Measurements from ENCODE around the gene CCL13. TPM values are rescaled to one million over a fixed set of nuclear protein-coding genes. Genes with fewer than 3 reads are reported as not detected.

CCL13 gene
- total and polyA plus RNA-seq, 10 of the 15 experiments (the other 5 are each of a cell fraction or from before 2014, with no cell fraction given): not detected

GRCh38 chr17:34378664-34379101, 22.4 kb downstream of the CCL13 start (continued):
- TF ChIP-seq BMI1 (IDR thresholded peaks at IDR 0.05; ENCODE audit: borderline replicate concordance) (peak; percentile 64; the same call in 1 of the 2 replicates), USF2 (IDR thresholded peaks at IDR 0.05; ENCODE audit: borderline replicate concordance, low read depth, low read length) (no peak), ZNF207 (IDR thresholded peaks at IDR 0.05; ENCODE audit: borderline replicate concordance) (no peak), ESRRA (IDR thresholded peaks at IDR 0.05; ENCODE audit: low read length) (no peak), ZNF274 (IDR thresholded peaks at IDR 0.05; ENCODE audit: insufficient read depth, insufficient read length) (no peak), ZNF24 (IDR thresholded peaks at IDR 0.05) (no peak), IKZF2 (IDR thresholded peaks at IDR 0.05) (peak; percentile 72 to 77), NFYB (IDR thresholded peaks at IDR 0.05; ENCODE audit: insufficient read depth, low read depth, low read length) (no peak), ZNF592 (IDR thresholded peaks at IDR 0.05) (no peak), ZNF384 (IDR thresholded peaks at IDR 0.05; ENCODE audit: borderline replicate concordance, low read depth, low read length) (peak; percentile 97), PBX3 (IDR thresholded peaks at IDR 0.05; ENCODE audit: insufficient replicate concordance, low read depth, low read length) (no peak), SIN3A (IDR thresholded peaks at IDR 0.05; ENCODE audit: low read depth, low read length) (no peak), MEF2B (IDR thresholded peaks at IDR 0.05; ENCODE audit: partially characterized antibody, poor library complexity, severe bottlenecking) (peak; percentile 42), PML (IDR thresholded peaks at IDR 0.05; ENCODE audit: low read length) (no peak), IRF3 (IDR thresholded peaks at IDR 0.05) (no peak), MAX (IDR thresholded peaks at IDR 0.05; ENCODE audit: low read depth, low read length) (no peak), CBX3 (IDR thresholded peaks at IDR 0.05; ENCODE audit: borderline replicate concordance, low read depth) (no peak), STAT1 (conservative IDR thresholded peaks at IDR 0.05) (no peak), SREBF1 (IDR thresholded peaks at IDR 0.05; ENCODE audit: low read length) (no peak), SMAD5 (IDR thresholded peaks at IDR 0.05; ENCODE audit: low read depth) (no peak), ASH2L (IDR thresholded peaks at IDR 0.05; ENCODE audit: borderline replicate concordance, low read depth) (no peak), ZNF622 (IDR thresholded peaks at IDR 0.05) (no peak), MXI1 (IDR thresholded peaks at IDR 0.05; ENCODE audit: low read depth, low read length) (no peak), BCL11A (IDR thresholded peaks at IDR 0.05; ENCODE audit: low read depth, low read length) (peak; percentile 80), SIX5 (IDR thresholded peaks at IDR 0.05; ENCODE audit: low read depth, low read length, severe bottlenecking) (no peak), MTA3 (IDR thresholded peaks at IDR 0.05; ENCODE audit: borderline replicate concordance, low read length) (peak; percentile 73; the same call in 1 of the 2 replicates)

All from GM12878 (cell line).